HG02623 (cell line): ENCODE results near the gene EFS.

Experiments
- ATAC-seq: cut with Tn5 transposase; IDR thresholded peaks from one replicate; pipeline ENCODE4 v1.9.1; 2021; ENCODE audit warnings: moderate library complexity; ENCODE audit not compliant: unreplicated experiment

EFS gene

GRCh38 chr14:23379366-23380196 is 14.6 kb upstream of the EFS start:
- no peak for ATAC-seq

- ATAC-seq: no peak
Measured at GRCh38 chr14:23378612-23379220, 13.7 kb upstream of the EFS start.

GRCh38 chr14:23377573-23378563 is 12.9 kb upstream of the EFS start:
- ATAC-seq: no peak

GRCh38 chr14:23377198-23377550 is 12.2 kb upstream of the EFS start:
- ATAC-seq: no peak

- no peak for ATAC-seq
Measured at GRCh38 chr14:23376482-23377197, 11.7 kb upstream of the EFS start, which contains the start of gene CMTM5. Gene CMTM5 (plus strand): TSS chr14:23377046. CDS start chr14:23377252, 206 bp downstream.

- no peak for ATAC-seq
Measured at GRCh38 chr14:23375527-23376251, 10.7 kb upstream of the EFS start.

- ATAC-seq: no peak
Measured at GRCh38 chr14:23373041-23373440, 8.1 kb upstream of the EFS start.

GRCh38 chr14:23372509-23372908 is 7.5 kb upstream of the EFS start, which contains the start of gene IL25:
Gene IL25 (plus strand): TSS chr14:23372809.
- no peak for ATAC-seq

GRCh38 chr14:23371865-23372264 is 6.9 kb upstream of the EFS start:
- ATAC-seq: no peak

GRCh38 chr14:23370221-23370620 is 5.2 kb upstream of the EFS start:
- no peak for ATAC-seq

- no peak for ATAC-seq
Measured at GRCh38 chr14:23366426-23366921, 1.5 kb upstream of the EFS start.

GRCh38 chr14:23365732-23366425 is 907 bp upstream of the EFS start:
- ATAC-seq: no peak

- no peak for ATAC-seq
Measured at GRCh38 chr14:23364164-23365035, 572 bp downstream of the EFS start.

GRCh38 chr14:23362200-23362599 is 2.8 kb downstream of the EFS start:
- ATAC-seq: no peak

GRCh38 chr14:23361763-23362162 is 3.2 kb downstream of the EFS start:
- ATAC-seq: no peak

- no peak for ATAC-seq
Measured at GRCh38 chr14:23361320-23361719, 3.7 kb downstream of the EFS start.

GRCh38 chr14:23360496-23360895 is 4.5 kb downstream of the EFS start:
- no peak for ATAC-seq
